Astrocyte (in vitro differentiated cells and primary cell): ENCODE results near the gene NAA10. TPM values are rescaled to one million over a fixed set of nuclear protein-coding genes. Genes with fewer than 3 reads are reported as not detected.

Experiments
- DNase-seq: peaks from one replicate; pipeline ENCODE4 v3.0.0-alpha.2; 2010; ENCODE audit warnings: low read depth
- FAIRE-seq: peaks from 2 replicates; lab custom pipeline; 2011; peaks lifted over from hg19 to GRCh38; lab: Jason Lieb, UNC
- H2AFZ ChIP-seq: 2 replicates; pipeline ENCODE4 v1.6.0; 2012; ENCODE audit warnings: low read depth, low read length, inconsistent platforms
- H3K27ac ChIP-seq: 2 replicates; pipeline ENCODE4 v1.5.1; 2011; ENCODE audit warnings: low read depth, low read length, inconsistent platforms
- H3K27me3 ChIP-seq: 2 replicates; pipeline ENCODE4 v1.6.0; 2011; ENCODE audit warnings: low read length, inconsistent platforms; ENCODE audit not compliant: insufficient read depth
- H3K36me3 ChIP-seq: 2 replicates; pipeline ENCODE4 v1.5.1; 2011; ENCODE audit warnings: low read length, inconsistent platforms; ENCODE audit not compliant: insufficient read depth
- H3K4me1 ChIP-seq: 2 replicates; pipeline ENCODE4 v1.5.1; 2011; ENCODE audit warnings: low read length, inconsistent platforms; ENCODE audit not compliant: insufficient read depth
- H3K4me2 ChIP-seq: 2 replicates; pipeline ENCODE4 v1.6.0; 2012; ENCODE audit warnings: low read length, inconsistent platforms
- H3K4me3 ChIP-seq: 2 replicates; pipeline ENCODE4 v1.5.1; 2011; ENCODE audit warnings: low read depth, mild to moderate bottlenecking, low read length, inconsistent platforms; ENCODE audit not compliant: insufficient read depth
- H3K79me2 ChIP-seq: 2 replicates; pipeline ENCODE4 v1.6.0; 2012; ENCODE audit warnings: mild to moderate bottlenecking, low read length, inconsistent platforms; ENCODE audit not compliant: insufficient read depth
- H3K9ac ChIP-seq: 2 replicates; pipeline ENCODE4 v1.6.0; 2012; ENCODE audit warnings: mild to moderate bottlenecking, low read length, inconsistent platforms
- H3K9me3 ChIP-seq: 2 replicates; pipeline ENCODE4 v1.5.1; 2012; ENCODE audit warnings: low read depth, mild to moderate bottlenecking, low read length, inconsistent platforms; ENCODE audit not compliant: insufficient read depth
- H4K20me1 ChIP-seq: 2 replicates; pipeline ENCODE4 v1.6.0; 2012; ENCODE audit warnings: low read length, inconsistent platforms; ENCODE audit not compliant: insufficient read depth
- H3K27ac Mint-ChIP-seq: one replicate; pipeline ENCODE4 v1.8.0; 2021; ENCODE audit warnings: mild to moderate bottlenecking, mixed read lengths; ENCODE audit not compliant: unreplicated experiment
- H3K27me3 Mint-ChIP-seq: one replicate; pipeline ENCODE4 v1.8.0; 2021; ENCODE audit warnings: low read depth, mixed read lengths; ENCODE audit not compliant: unreplicated experiment
- H3K36me3 Mint-ChIP-seq: one replicate; pipeline ENCODE4 v1.8.0; 2021; ENCODE audit warnings: low read depth, mixed read lengths; ENCODE audit not compliant: unreplicated experiment
- H3K4me1 Mint-ChIP-seq: one replicate; pipeline ENCODE4 v1.8.0; 2021; ENCODE audit warnings: low read depth, mixed read lengths; ENCODE audit not compliant: unreplicated experiment
- H3K4me3 Mint-ChIP-seq: one replicate; pipeline ENCODE4 v1.8.0; 2021; ENCODE audit warnings: mild to moderate bottlenecking, moderate library complexity, mixed read lengths; ENCODE audit not compliant: unreplicated experiment
- H3K9me3 Mint-ChIP-seq: one replicate; pipeline ENCODE4 v1.8.0; 2021; ENCODE audit warnings: mild to moderate bottlenecking, mixed read lengths; ENCODE audit not compliant: unreplicated experiment
- EZH2 ChIP-seq: IDR thresholded peaks from 2 replicates; pipeline ENCODE4 v1.6.1; 2012; ENCODE audit warnings: mild to moderate bottlenecking, low read length, inconsistent platforms; ENCODE audit not compliant: insufficient read depth
- total RNA-seq: library from RNA; stranded (reverse); gene quantifications from 2 replicates; pipeline ENCODE4 v1.2.1, GENCODE V29; 2021
- TF ChIP-seq, protein P1 (sequence below): IDR thresholded peaks from 2 replicates; pipeline ENCODE4 v1.5.1; 2011; ENCODE audit warnings: low read depth, mild to moderate bottlenecking, inconsistent platforms, low read length, moderate library complexity; ENCODE audit not compliant: insufficient read depth

NAA10 gene
- total RNA-seq, 1 donor from 2014 or later = 144 TPM

GRCh38 chrX:153927672-153927921 is 7.2 kb downstream of the NAA10 start:
- FAIRE-seq = peak; percentile 23
- no peaks in the 10 kb centered on the region for H3K36me3 Mint-ChIP-seq

GRCh38 chrX:153926858-153927671 is 7.8 kb downstream of the NAA10 start:
- Histone ChIP-seq H4K20me1 (peaks cover under 1% of the 10 kb centered on the region), H3K4me2 (peak overlapping the region; percentile 89), H3K27me3 (no peaks in the 10 kb centered on the region), H3K9me3 (no peaks in the 10 kb centered on the region), H2AFZ (no peak overlapping the region), H3K4me1 (peaks cover 8% of the 10 kb centered on the region), H3K36me3 (peaks cover under 1% of the 10 kb centered on the region), H3K79me2 (peaks cover 7% of the 10 kb centered on the region), H3K9ac (peak overlapping the region; percentile 89), H3K27ac (peak overlapping the region; percentile 87), H3K4me3 (peak overlapping the region; percentile 56)
- no peaks in the 10 kb centered on the region for H3K36me3 Mint-ChIP-seq
- H3K4me1 Mint-ChIP-seq = no peaks in the 10 kb centered on the region
- TF ChIP-seq, protein P1, sequence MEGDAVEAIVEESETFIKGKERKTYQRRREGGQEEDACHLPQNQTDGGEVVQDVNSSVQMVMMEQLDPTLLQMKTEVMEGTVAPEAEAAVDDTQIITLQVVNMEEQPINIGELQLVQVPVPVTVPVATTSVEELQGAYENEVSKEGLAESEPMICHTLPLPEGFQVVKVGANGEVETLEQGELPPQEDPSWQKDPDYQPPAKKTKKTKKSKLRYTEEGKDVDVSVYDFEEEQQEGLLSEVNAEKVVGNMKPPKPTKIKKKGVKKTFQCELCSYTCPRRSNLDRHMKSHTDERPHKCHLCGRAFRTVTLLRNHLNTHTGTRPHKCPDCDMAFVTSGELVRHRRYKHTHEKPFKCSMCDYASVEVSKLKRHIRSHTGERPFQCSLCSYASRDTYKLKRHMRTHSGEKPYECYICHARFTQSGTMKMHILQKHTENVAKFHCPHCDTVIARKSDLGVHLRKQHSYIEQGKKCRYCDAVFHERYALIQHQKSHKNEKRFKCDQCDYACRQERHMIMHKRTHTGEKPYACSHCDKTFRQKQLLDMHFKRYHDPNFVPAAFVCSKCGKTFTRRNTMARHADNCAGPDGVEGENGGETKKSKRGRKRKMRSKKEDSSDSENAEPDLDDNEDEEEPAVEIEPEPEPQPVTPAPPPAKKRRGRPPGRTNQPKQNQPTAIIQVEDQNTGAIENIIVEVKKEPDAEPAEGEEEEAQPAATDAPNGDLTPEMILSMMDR = no peak
- TF ChIP-seq EZH2 = no peak
- H3K27me3 Mint-ChIP-seq = no peaks in the 10 kb centered on the region
- H3K4me3 Mint-ChIP-seq = peak overlapping the region; percentile 78
- FAIRE-seq (peak; percentile 5), DNase-seq (peak; percentile 9)
- no peaks in the 10 kb centered on the region for H3K9me3 Mint-ChIP-seq
- peak overlapping the region; percentile 75 for H3K27ac Mint-ChIP-seq

More at GRCh38 chrX:153927672-153927921, 7.2 kb downstream of the NAA10 start:
- Histone ChIP-seq H3K9ac (peak overlapping the region; percentile 89), H3K36me3 (peaks cover 4% of the 10 kb centered on the region), H3K27me3 (no peaks in the 10 kb centered on the region), H4K20me1 (peaks cover 6% of the 10 kb centered on the region), H3K4me1 (peaks cover 8% of the 10 kb centered on the region), H3K79me2 (peaks cover 12% of the 10 kb centered on the region), H3K27ac (peak overlapping the region; percentile 87), H3K4me3 (peak overlapping the region; percentile 56), H3K4me2 (peak overlapping the region; percentile 89), H3K9me3 (no peaks in the 10 kb centered on the region), H2AFZ (no peak overlapping the region)
- no peak for TF ChIP-seq EZH2
- TF ChIP-seq, protein P1 = no peak
- Mint-ChIP-seq H3K27me3 (no peaks in the 10 kb centered on the region), H3K9me3 (no peaks in the 10 kb centered on the region), H3K4me1 (no peaks in the 10 kb centered on the region), H3K27ac (peak overlapping the region; percentile 75), H3K4me3 (peak overlapping the region; percentile 78)
- no peak for DNase-seq

GRCh38 chrX:153926552-153926857 is 8.3 kb downstream of the NAA10 start:
- DNase-seq (no peak), FAIRE-seq (no peak)
- no peaks in the 10 kb centered on the region for H3K27me3 ChIP-seq
- H4K20me1 ChIP-seq = no peaks in the 10 kb centered on the region
- no peak overlapping the region for H2AFZ ChIP-seq
- no peak overlapping the region for H3K4me3 Mint-ChIP-seq
- no peaks in the 10 kb centered on the region for H3K9me3 Mint-ChIP-seq
- no peak overlapping the region for H3K4me3 ChIP-seq
- H3K27me3 Mint-ChIP-seq = no peaks in the 10 kb centered on the region
- no peaks in the 10 kb centered on the region for H3K36me3 Mint-ChIP-seq
- H3K9ac ChIP-seq = no peak overlapping the region
- H3K36me3 ChIP-seq = no peaks in the 10 kb centered on the region
- H3K4me1 Mint-ChIP-seq = no peaks in the 10 kb centered on the region
- H3K79me2 ChIP-seq = peaks cover 1% of the 10 kb centered on the region
- H3K4me1 ChIP-seq = peaks cover 8% of the 10 kb centered on the region
- H3K27ac Mint-ChIP-seq = no peak overlapping the region
- H3K9me3 ChIP-seq = no peaks in the 10 kb centered on the region
- TF ChIP-seq, protein P1 = no peak
- TF ChIP-seq EZH2 = no peak
- H3K27ac ChIP-seq = no peak overlapping the region
- peak overlapping the region; percentile 89 for H3K4me2 ChIP-seq
